Mammary epithelial cell (primary cell): Measurements from ENCODE around the gene CLCN2.

Source experiments
- EZH2 ChIP-seq: IDR thresholded peaks from 2 replicates; pipeline ENCODE4 v1.6.1; 2012; ENCODE audit warnings: low read length, inconsistent platforms, borderline replicate concordance
- TF ChIP-seq, protein P1 (sequence below), 2 donors: IDR thresholded peaks in 1 of 2; conservative IDR thresholded peaks in 1 of 2; 2 replicates each; pipeline ENCODE4 v1.5.1; 2011 to 2012; ENCODE audit warnings: inconsistent platforms in 2 of 2, low read length in 2 of 2, mild to moderate bottlenecking in 2 of 2, control low read depth in 1 of 2, low read depth in 1 of 2; ENCODE audit not compliant: insufficient read depth in 1 of 2; ENCODE audit errors: extremely low read depth in 1 of 2

DNA sequence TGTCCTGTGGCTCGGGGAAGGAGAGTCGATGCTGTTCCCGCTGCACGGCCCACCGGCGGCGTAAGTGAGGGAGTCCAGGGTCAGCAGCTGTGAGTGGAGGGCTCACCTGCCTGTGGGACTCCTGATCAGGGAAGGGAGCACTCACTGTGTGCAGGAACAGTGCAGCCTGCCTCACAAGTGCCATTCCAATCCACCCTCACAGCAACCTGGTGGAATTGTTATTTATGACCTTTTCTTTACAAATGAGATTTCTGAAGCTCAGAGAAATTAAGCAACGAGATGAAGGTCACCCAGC, 27.5 kb upstream of the CLCN2 start:
- TF ChIP-seq, protein P1, sequence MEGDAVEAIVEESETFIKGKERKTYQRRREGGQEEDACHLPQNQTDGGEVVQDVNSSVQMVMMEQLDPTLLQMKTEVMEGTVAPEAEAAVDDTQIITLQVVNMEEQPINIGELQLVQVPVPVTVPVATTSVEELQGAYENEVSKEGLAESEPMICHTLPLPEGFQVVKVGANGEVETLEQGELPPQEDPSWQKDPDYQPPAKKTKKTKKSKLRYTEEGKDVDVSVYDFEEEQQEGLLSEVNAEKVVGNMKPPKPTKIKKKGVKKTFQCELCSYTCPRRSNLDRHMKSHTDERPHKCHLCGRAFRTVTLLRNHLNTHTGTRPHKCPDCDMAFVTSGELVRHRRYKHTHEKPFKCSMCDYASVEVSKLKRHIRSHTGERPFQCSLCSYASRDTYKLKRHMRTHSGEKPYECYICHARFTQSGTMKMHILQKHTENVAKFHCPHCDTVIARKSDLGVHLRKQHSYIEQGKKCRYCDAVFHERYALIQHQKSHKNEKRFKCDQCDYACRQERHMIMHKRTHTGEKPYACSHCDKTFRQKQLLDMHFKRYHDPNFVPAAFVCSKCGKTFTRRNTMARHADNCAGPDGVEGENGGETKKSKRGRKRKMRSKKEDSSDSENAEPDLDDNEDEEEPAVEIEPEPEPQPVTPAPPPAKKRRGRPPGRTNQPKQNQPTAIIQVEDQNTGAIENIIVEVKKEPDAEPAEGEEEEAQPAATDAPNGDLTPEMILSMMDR (conservative IDR thresholded peaks at IDR 0.05 in 1 of 2, IDR thresholded peaks at IDR 0.05 in 1 of 2; ENCODE audit: extremely low read depth in 1 of 2, insufficient read depth in 1 of 2, low read depth in 1 of 2, low read length in 2 of 2): no peak
- TF ChIP-seq EZH2: no peak
